Activated CD8-positive, alpha-beta memory T cell treated with anti-CD3 and anti-CD28 coated beads for 36 hours (primary cell): ENCODE data around the gene GPANK1. TPM values are rescaled to one million over a fixed set of nuclear protein-coding genes. Genes with fewer than 3 reads are reported as not detected.

Experiments used
- CTCF ChIA-PET: fragments of 350-600 bp; sonication (Branson Sonifier 250); formaldehyde crosslinking; loops from one replicate; lab custom pipeline; 2021; ENCODE audit warnings: antibody characterized with exemption; lab: Charles Lee
- POLR2A ChIA-PET: fragments of 350-600 bp; sonication (Branson Sonifier 250); formaldehyde crosslinking; loops from one replicate; lab custom pipeline; 2021; ENCODE audit warnings: antibody characterized with exemption; lab: Charles Lee
- total RNA-seq, 2 experiments: library from RNA; stranded (reverse); gene quantifications; one replicate each; pipeline ENCODE4 v1.2.3, GENCODE V29; 2021

Gene GPANK1
- total RNA-seq, 2 experiments from 2014 or later: 44.6 to 45.1 TPM

- ChIA-PET POLR2A (no interaction called here), CTCF (interaction anchor here (0.6 kb wide), 1 partner anchor 1960 kb away, joined by 4 read pairs; no protein-coding TSS in a partner anchor)
Observed at GRCh38 chr6:31634969-31635575, 29.7 kb downstream of the GPANK1 start.

DNA sequence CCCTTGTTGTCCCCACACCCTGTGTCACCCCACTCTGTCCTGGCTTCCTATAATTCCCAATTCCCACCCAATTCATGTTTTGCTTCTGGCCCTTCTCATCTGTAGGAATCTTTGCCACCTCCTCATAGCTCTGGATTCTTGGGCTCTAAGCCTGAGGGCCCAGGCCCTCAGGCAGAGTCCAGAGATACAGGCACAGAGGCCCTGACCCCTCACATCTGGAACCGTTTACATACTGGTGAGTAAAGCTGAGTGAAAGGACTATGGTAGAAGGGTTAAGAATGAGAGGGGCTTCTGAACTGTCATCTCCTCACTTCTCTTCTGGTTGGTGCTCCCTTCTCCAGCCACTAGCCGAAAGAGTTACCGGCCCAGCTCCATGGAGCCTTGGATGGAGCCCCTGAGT, 30.7 kb downstream of the GPANK1 start:
- ChIA-PET POLR2A (interaction anchor here (0.5 to 1.2 kb wide), 3 partner anchors 12 to 105 kb away, joined by 3 to 7 read pairs (median 3); partner anchors contain the start of gene MCCD1), CTCF (no interaction called here)

DNA sequence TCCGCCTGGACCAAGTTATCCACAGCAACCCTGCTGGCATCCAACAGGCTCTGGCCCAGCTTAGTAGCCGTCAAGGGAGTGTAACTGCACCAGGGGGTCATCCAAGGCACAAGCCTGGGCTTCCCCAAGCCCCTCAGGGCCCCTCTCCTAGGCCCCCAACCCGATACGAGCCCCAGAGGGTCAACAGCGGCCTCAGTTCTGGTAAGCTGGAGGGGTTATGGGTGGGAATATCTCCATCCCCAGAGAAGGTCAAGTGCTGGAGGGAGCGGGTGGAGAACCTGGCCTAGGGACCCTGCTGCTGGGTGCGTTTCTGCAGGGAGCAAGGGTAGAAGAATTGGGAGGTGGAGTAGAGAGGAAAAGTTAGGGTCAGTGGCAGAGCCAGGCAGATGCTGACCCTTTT, 31.4 kb downstream of the GPANK1 start:
- ChIA-PET POLR2A (interaction anchor here (1.2 kb wide), 1 partner anchor 11 kb away, joined by 7 read pairs; no protein-coding TSS in a partner anchor), CTCF (no interaction called here)

GRCh38 chr6:31632279-31632946, 32.4 kb downstream of the GPANK1 start:
- ChIA-PET CTCF (no interaction called here), POLR2A (no interaction called here)

GRCh38 chr6:31631681-31632278, 33.0 kb downstream of the GPANK1 start:
- CTCF ChIA-PET: no interaction called here
- POLR2A ChIA-PET: no interaction called here

- ChIA-PET POLR2A (no interaction called here), CTCF (no interaction called here)
Observed at GRCh38 chr6:31631209-31631608, 33.6 kb downstream of the GPANK1 start.

DNA sequence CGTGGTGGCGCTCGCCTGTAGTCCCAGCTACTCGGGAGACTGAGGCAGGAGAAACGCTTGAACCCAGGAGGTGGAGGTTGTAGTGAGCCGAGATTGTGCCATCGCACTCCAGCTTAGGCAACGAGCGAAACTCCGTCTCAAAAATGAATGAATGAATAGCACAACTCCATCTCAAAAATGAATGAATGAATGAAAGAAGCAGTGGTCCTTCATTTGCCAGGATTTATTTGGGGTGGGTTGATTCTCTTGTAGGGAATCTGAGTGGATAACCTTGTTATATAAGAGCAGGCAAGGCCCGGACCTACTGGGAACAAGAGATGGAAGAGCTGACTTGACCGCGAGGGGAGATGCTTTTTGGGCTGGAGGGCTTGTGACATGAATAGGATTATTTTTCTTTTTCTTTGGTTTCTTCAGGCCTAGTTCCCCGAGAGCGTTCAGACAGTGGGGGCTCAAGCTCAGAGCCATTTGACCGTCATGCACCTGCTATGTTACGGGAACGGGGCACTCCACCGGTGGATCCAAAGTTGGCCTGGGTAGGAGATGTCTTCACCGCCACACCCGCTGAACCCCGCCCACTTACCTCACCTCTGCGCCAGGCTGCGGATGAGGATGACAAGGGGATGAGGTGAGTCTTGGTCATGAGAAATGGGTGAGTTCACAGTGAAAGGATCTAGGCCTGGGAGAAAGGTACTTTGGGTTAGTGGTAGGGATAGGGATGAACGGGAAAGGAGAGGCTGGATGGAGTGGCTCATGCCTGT, 34.4 kb downstream of the GPANK1 start:
- POLR2A ChIA-PET: no interaction called here
- CTCF ChIA-PET: interaction anchor here (1.3 kb wide), 1 partner anchor 34 kb away, joined by 3 read pairs; no protein-coding TSS in a partner anchor

- ChIA-PET CTCF (interaction anchor here (1.3 kb wide), 1 partner anchor 32 kb away, joined by 3 read pairs; no protein-coding TSS in a partner anchor), POLR2A (interaction anchor here (1.0 kb wide), 1 partner anchor 36 kb away, joined by 3 read pairs; the partner anchor contains the start of gene GPANK1)
Observed at GRCh38 chr6:31629014-31629413, 35.8 kb downstream of the GPANK1 start.

DNA sequence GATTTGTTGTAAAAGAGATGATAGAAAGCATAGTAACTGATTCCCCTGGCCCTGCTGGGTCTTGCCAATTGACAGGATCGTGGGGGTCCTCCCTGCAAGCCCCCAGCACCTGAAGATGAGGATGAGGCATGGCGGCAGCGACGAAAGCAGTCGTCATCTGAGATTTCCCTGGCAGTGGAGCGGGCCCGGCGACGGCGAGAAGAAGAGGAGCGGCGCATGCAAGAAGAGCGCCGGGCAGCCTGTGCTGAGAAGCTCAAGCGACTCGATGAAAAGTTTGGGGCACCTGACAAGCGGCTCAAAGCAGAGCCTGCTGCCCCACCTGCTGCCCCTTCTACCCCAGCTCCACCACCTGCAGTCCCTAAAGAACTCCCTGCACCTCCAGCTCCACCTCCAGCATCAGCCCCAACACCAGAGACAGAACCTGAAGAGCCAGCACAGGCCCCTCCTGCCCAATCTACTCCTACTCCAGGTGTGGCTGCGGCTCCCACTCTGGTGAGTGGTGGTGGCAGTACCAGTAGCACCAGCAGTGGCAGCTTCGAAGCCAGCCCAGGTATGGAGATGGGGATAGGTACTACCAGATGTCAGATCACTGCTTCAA, 37.0 kb downstream of the GPANK1 start:
- ChIA-PET CTCF (no interaction called here), POLR2A (no interaction called here)

GRCh38 chr6:31626952-31627351, 37.8 kb downstream of the GPANK1 start:
- CTCF ChIA-PET: no interaction called here
- POLR2A ChIA-PET: no interaction called here

- POLR2A ChIA-PET: no interaction called here
- CTCF ChIA-PET: no interaction called here
Observed at GRCh38 chr6:31624070-31624469, 40.7 kb downstream of the GPANK1 start.

DNA sequence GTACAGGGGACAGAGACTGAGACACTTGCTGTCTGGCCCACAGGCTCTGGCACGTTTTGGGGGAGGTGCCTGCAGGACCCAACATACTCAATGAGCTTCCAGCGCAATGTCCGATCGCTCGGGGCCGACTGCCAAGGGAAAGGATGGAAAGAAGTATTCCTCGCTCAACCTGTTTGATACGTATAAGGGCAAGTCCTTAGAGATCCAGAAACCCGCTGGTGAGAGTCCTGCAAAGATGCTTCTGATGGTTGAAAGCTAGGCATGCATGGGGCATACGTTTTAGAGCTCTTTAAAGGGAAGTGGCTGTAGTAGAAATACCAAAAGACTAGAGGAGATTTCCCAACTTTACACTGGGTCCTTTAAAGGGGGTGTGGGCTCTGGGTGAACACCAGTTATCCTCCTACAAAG, 42.1 kb downstream of the GPANK1 start:
- CTCF ChIA-PET: interaction anchor here (0.6 to 1.3 kb wide), 3 partner anchors 13 to 210 kb away, joined by 3 to 6 read pairs (median 3); no protein-coding TSS in a partner anchor

DNA sequence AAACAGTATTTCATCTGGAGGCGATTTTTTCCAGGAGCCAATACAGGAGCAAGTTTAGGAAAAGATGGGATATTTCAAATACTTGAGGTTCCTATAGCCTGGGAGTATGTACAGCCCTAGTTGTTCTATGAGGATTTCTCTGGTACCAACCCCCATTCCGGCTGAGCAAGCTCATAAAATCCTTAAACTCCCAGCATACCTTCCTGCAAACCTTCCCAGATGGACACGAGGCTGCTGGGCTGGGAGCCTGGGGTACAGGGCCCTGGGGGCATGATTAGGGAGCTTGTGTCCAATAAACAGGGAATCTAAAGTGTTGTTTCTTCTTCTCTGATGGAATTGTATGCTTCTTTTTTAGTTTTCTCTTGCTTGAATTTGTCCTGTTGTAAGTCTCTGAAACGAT, 42.8 kb downstream of the GPANK1 start:
- POLR2A ChIA-PET: interaction anchor here (0.9 to 2.6 kb wide), 4 partner anchors 12 to 45 kb away, joined by 5 to 20 read pairs (median 6); partner anchors contain the start of gene BAG6
- CTCF ChIA-PET: interaction anchor here (0.6 kb wide), 1 partner anchor 87 kb away, joined by 3 read pairs; no protein-coding TSS in a partner anchor

More for the DNA sequence above, 42.1 kb downstream of the GPANK1 start:
- POLR2A ChIA-PET: interaction anchor here (0.7 to 2.6 kb wide), 5 partner anchors 11 to 439 kb away, joined by 5 to 20 read pairs (median 7); partner anchors contain the start of gene BAG6

DNA sequence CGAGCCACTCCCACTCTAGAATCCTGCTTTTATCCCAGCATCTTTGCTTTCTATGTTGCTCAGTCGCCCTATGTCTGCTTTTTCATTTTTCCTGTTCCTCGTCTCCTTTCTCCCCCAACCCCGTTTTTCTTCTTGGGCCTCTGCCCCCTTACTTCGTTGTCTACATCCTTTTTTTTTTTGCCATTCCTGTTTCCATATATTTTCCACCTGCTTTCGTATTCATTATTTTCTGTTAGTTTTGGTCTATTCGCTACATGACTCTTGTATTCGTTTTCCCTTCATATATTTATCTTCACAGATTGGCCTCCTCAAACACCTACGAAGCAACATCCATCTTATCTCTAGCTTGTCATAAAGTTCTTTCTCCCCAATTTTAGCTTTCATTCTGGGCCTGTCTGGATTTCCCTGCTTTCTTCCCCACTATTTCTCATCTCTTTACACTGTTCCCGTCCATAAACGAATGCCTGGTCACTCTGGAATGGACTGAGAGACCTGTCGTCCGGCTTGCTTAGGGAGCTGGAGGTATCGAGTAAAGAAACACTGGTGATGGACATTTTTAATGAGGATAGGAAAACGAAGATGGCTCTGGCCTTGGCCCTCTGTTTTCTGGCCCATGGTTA, 43.4 kb downstream of the GPANK1 start:
- POLR2A ChIA-PET: interaction anchor here (1.8 to 2.6 kb wide), 3 partner anchors 13 to 44 kb away, joined by 5 to 20 read pairs (median 7); partner anchors contain the start of gene BAG6
- CTCF ChIA-PET: no interaction called here

DNA sequence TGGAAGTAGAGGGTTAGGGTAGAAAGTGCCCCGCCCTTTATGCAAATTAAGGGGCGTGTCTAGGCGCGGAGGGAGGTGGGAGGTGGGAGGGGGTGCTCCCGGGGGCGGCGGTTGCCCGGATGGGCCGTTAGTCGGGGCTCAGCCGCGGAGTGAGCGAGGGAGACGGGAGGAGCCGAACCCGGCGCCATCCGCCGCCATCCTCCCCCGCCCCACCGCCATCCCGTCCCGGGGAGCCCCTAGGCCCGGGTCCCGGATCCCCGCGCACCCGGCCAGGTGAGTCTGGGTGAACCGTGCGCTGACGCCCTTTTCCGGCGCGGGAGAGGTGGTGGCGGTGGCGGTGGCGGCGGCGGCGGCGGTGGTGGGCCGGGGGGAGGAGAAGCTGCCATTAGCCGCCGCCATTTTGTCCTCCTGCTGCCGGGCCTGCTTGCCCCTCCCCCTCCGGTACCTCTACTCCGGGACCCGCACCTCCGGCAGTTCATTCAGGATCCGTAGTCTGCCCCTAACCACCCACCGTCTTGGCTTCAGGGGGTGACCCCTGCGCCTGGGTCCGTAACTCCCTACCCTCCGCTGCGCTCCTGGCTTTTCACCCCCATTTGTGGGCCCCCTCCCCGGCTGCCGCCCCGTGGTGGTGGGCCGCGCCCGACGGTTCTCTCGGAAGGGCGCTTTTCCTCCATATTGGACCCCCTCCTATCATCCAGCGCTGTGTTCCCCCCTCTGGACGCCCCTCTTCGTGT, 44.0 kb downstream of the GPANK1 start, which contains the start of gene PRRC2A:
Gene PRRC2A (plus strand): TSS at position 130 of the 734 bp plus-strand sequence. CDS start 2,075 bp downstream, outside the sequence.
- ChIA-PET CTCF (interaction anchor here (1.2 kb wide), 1 partner anchor 24 kb away, joined by 3 read pairs; no protein-coding TSS in a partner anchor), POLR2A (interaction anchor here (1.0 to 2.6 kb wide), 3 partner anchors 31 to 79 kb away, joined by 3 to 20 read pairs (median 5); partner anchors contain the start of genes BAG6 and DDX39B)

GRCh38 chr6:31619805-31620585, 44.8 kb downstream of the GPANK1 start:
- CTCF ChIA-PET: interaction anchor here (1.2 kb wide), 1 partner anchor 25 kb away, joined by 3 read pairs; no protein-coding TSS in a partner anchor
- POLR2A ChIA-PET: interaction anchor here (0.8 to 1.0 kb wide), 3 partner anchors 32 to 79 kb away, joined by 3 to 5 read pairs (median 3); partner anchors contain the start of gene DDX39B
